ENCODE measurements around the gene TFCP2L1. TPM values are rescaled to one million over a fixed set of nuclear protein-coding genes. Genes with fewer than 3 reads are reported as not detected.

TFCP2L1 gene
- total RNA-seq, 1 experiment from 2014 or later = 4.3 TPM

DNA sequence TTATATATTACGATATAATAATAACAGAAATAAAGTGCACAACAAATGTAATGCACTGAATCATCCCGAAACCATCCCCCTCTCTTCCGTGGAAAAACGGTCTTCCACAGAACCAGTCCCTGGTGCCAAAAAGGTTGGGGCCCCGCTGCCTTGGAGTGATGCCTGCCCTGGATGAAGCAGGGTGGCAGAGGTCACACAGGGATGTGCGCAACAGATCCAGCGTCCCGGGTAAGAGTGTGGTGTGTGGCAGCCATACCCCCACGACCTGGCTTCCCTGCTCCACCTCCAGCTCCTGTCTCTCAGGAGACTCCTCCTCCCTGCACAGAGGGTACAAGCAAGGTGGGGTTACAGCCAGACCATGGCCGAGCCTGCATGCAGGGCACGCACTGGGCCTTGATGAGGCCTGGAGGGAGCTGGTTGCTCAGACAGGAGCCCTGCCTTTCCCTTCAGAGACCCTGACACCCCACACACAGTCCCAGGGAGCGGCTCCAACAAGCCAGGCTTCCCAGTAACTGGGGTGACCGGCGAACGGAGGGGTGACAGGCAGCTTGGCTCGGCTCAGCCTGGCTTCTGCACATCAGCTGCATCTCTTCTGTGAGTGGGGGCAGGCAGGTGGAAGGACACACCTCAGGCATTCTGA is 41.1 kb downstream of the TFCP2L1 start (continued):
- TF ChIP-seq, protein P1, sequence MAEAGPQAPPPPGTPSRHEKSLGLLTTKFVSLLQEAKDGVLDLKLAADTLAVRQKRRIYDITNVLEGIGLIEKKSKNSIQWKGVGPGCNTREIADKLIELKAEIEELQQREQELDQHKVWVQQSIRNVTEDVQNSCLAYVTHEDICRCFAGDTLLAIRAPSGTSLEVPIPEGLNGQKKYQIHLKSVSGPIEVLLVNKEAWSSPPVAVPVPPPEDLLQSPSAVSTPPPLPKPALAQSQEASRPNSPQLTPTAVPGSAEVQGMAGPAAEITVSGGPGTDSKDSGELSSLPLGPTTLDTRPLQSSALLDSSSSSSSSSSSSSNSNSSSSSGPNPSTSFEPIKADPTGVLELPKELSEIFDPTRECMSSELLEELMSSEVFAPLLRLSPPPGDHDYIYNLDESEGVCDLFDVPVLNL (CRISPR knock-in tag; IDR thresholded peaks at IDR 0.05; ENCODE audit: borderline replicate concordance, low read depth) = no peak

DNA sequence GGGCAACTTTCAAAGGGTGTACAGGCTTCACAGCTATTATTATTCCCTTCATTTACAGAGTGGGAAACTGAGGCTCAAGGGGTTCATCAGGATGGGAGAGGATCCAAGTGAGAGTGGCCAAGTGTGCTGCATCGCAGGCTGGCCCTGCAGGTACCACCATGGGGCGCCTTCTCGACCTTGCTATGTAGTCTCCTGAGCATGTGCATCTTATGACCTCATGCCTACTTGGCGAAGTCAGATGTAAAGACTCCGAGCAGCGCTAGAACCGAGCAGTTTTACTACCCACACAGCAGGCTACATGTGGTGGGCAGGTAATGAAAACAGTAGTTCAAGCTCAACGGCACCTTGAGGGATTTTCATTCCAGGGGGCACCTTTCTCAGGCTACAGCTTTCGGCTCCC is 42.0 kb downstream of the TFCP2L1 start:
- Mint-ChIP-seq H3K27me3 (ENCODE audit: low read depth) (no peaks in the 10 kb centered on the region), H3K4me3 (no peak overlapping the region), H3K9me3 (no peaks in the 10 kb centered on the region), H3K27ac (no peak overlapping the region), H3K4me1 (no peaks in the 10 kb centered on the region), H3K36me3 (no peaks in the 10 kb centered on the region)
- ChIA-PET CTCF (interaction anchor here (0.6 to 1.6 kb wide), 3 partner anchors 114 to 148 kb away, joined by 3 to 8 read pairs (median 4); no protein-coding TSS in a partner anchor), POLR2A (no interaction called here)
- TF ChIP-seq, protein P2, sequence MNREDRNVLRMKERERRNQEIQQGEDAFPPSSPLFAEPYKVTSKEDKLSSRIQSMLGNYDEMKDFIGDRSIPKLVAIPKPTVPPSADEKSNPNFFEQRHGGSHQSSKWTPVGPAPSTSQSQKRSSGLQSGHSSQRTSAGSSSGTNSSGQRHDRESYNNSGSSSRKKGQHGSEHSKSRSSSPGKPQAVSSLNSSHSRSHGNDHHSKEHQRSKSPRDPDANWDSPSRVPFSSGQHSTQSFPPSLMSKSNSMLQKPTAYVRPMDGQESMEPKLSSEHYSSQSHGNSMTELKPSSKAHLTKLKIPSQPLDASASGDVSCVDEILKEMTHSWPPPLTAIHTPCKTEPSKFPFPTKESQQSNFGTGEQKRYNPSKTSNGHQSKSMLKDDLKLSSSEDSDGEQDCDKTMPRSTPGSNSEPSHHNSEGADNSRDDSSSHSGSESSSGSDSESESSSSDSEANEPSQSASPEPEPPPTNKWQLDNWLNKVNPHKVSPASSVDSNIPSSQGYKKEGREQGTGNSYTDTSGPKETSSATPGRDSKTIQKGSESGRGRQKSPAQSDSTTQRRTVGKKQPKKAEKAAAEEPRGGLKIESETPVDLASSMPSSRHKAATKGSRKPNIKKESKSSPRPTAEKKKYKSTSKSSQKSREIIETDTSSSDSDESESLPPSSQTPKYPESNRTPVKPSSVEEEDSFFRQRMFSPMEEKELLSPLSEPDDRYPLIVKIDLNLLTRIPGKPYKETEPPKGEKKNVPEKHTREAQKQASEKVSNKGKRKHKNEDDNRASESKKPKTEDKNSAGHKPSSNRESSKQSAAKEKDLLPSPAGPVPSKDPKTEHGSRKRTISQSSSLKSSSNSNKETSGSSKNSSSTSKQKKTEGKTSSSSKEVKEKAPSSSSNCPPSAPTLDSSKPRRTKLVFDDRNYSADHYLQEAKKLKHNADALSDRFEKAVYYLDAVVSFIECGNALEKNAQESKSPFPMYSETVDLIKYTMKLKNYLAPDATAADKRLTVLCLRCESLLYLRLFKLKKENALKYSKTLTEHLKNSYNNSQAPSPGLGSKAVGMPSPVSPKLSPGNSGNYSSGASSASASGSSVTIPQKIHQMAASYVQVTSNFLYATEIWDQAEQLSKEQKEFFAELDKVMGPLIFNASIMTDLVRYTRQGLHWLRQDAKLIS (CRISPR knock-in tag; IDR thresholded peaks at IDR 0.05; ENCODE audit: borderline replicate concordance) = no peak
- ATAC-seq = no peak
- no peak for DNase-seq (ENCODE audit: low spot score)

DNA sequence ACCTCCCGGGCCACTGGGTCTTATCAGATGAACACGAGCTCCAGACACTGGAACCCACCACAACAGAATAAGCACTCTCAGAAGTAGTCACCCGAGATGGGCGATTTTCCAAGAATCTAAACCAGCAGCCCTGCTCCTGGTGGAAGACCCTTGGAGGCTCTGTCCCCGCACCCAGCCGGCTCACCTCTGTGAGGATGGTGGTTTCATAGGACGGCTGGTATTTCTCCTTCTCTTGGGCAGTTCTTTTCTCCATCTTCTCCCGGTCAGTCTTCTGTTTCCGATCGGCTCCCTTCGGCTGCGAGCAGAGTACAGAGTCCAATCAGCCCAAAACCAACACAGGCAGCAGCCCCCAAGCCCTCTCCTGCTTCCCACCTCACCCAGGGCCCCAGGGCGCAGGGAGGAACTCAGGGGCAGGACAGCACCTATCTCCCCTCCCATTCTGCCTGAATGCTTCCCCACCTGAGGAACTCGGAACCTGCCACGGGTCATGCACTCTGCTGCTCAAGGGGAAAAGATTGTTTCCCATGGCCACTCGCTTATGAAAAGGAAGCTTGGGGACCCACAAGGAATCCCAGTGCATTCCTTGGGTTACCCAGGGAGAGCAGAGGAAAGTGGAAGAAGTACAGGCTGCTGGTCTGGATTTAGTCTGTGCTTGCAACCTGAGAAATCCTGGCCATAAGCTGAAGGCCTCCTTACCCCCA is 42.7 kb downstream of the TFCP2L1 start:
- ChIA-PET CTCF (interaction anchor here (0.6 to 1.6 kb wide), 5 partner anchors 8 to 147 kb away, joined by 3 to 8 read pairs (median 4); no protein-coding TSS in a partner anchor), POLR2A (no interaction called here)
- Mint-ChIP-seq H3K4me3 (no peak overlapping the region), H3K27me3 (ENCODE audit: low read depth) (no peaks in the 10 kb centered on the region), H3K4me1 (no peaks in the 10 kb centered on the region), H3K27ac (no peak overlapping the region), H3K36me3 (no peaks in the 10 kb centered on the region), H3K9me3 (no peaks in the 10 kb centered on the region)
- DNase-seq (ENCODE audit: low spot score) (no peak), ATAC-seq (no peak)
- TF ChIP-seq ESRRA (CRISPR knock-in tag; IDR thresholded peaks at IDR 0.05; ENCODE audit: borderline replicate concordance) (no peak), EMX1 (CRISPR knock-in tag; IDR thresholded peaks at IDR 0.05) (no peak), GABPB1 (CRISPR knock-in tag; IDR thresholded peaks at IDR 0.05) (no peak), JUN (CRISPR knock-in tag; IDR thresholded peaks at IDR 0.05) (no peak), ZNF121 (CRISPR knock-in tag; IDR thresholded peaks at IDR 0.05) (no peak), NFATC4 (CRISPR knock-in tag; IDR thresholded peaks at IDR 0.05) (no peak)
- TF ChIP-seq, protein P3, sequence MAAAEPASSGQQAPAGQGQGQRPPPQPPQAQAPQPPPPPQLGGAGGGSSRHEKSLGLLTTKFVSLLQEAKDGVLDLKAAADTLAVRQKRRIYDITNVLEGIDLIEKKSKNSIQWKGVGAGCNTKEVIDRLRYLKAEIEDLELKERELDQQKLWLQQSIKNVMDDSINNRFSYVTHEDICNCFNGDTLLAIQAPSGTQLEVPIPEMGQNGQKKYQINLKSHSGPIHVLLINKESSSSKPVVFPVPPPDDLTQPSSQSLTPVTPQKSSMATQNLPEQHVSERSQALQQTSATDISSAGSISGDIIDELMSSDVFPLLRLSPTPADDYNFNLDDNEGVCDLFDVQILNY (CRISPR knock-in tag; IDR thresholded peaks at IDR 0.05) = no peak
- TF ChIP-seq, protein P4, sequence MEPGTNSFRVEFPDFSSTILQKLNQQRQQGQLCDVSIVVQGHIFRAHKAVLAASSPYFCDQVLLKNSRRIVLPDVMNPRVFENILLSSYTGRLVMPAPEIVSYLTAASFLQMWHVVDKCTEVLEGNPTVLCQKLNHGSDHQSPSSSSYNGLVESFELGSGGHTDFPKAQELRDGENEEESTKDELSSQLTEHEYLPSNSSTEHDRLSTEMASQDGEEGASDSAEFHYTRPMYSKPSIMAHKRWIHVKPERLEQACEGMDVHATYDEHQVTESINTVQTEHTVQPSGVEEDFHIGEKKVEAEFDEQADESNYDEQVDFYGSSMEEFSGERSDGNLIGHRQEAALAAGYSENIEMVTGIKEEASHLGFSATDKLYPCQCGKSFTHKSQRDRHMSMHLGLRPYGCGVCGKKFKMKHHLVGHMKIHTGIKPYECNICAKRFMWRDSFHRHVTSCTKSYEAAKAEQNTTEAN (CRISPR knock-in tag; IDR thresholded peaks at IDR 0.05) = no peak
- TF ChIP-seq, protein P5, sequence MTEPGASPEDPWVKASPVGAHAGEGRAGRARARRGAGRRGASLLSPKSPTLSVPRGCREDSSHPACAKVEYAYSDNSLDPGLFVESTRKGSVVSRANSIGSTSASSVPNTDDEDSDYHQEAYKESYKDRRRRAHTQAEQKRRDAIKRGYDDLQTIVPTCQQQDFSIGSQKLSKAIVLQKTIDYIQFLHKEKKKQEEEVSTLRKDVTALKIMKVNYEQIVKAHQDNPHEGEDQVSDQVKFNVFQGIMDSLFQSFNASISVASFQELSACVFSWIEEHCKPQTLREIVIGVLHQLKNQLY (CRISPR knock-in tag; IDR thresholded peaks at IDR 0.05) = no peak
- TF ChIP-seq, protein P6, sequence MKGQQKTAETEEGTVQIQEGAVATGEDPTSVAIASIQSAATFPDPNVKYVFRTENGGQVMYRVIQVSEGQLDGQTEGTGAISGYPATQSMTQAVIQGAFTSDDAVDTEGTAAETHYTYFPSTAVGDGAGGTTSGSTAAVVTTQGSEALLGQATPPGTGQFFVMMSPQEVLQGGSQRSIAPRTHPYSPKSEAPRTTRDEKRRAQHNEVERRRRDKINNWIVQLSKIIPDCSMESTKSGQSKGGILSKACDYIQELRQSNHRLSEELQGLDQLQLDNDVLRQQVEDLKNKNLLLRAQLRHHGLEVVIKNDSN (CRISPR knock-in tag; IDR thresholded peaks at IDR 0.05) = no peak
- TF ChIP-seq, protein P7, sequence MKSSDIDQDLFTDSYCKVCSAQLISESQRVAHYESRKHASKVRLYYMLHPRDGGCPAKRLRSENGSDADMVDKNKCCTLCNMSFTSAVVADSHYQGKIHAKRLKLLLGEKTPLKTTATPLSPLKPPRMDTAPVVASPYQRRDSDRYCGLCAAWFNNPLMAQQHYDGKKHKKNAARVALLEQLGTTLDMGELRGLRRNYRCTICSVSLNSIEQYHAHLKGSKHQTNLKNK (CRISPR knock-in tag; IDR thresholded peaks at IDR 0.05) = no peak
- TF ChIP-seq, protein P8, sequence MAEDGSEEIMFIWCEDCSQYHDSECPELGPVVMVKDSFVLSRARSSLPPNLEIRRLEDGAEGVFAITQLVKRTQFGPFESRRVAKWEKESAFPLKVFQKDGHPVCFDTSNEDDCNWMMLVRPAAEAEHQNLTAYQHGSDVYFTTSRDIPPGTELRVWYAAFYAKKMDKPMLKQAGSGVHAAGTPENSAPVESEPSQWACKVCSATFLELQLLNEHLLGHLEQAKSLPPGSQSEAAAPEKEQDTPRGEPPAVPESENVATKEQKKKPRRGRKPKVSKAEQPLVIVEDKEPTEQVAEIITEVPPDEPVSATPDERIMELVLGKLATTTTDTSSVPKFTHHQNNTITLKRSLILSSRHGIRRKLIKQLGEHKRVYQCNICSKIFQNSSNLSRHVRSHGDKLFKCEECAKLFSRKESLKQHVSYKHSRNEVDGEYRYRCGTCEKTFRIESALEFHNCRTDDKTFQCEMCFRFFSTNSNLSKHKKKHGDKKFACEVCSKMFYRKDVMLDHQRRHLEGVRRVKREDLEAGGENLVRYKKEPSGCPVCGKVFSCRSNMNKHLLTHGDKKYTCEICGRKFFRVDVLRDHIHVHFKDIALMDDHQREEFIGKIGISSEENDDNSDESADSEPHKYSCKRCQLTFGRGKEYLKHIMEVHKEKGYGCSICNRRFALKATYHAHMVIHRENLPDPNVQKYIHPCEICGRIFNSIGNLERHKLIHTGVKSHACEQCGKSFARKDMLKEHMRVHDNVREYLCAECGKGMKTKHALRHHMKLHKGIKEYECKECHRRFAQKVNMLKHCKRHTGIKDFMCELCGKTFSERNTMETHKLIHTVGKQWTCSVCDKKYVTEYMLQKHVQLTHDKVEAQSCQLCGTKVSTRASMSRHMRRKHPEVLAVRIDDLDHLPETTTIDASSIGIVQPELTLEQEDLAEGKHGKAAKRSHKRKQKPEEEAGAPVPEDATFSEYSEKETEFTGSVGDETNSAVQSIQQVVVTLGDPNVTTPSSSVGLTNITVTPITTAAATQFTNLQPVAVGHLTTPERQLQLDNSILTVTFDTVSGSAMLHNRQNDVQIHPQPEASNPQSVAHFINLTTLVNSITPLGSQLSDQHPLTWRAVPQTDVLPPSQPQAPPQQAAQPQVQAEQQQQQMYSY (CRISPR knock-in tag; IDR thresholded peaks at IDR 0.05) = no peak
- TF ChIP-seq, protein P9, sequence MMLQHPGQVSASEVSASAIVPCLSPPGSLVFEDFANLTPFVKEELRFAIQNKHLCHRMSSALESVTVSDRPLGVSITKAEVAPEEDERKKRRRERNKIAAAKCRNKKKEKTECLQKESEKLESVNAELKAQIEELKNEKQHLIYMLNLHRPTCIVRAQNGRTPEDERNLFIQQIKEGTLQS (CRISPR knock-in tag; conservative IDR thresholded peaks at IDR 0.05) = no peak
